ENCODE results near the gene FAM83E. TPM values are rescaled to one million over a fixed set of nuclear protein-coding genes. Genes with fewer than 3 reads are reported as not detected.
"Not testable (repeated sequence)": the region's sequence is repeated elsewhere in the genome, so short reads cannot be mapped to it uniquely, and the experiment has no call there.

FAM83E gene
- total RNA-seq, 1 donor from 2014 or later: 0.64 TPM

DNA sequence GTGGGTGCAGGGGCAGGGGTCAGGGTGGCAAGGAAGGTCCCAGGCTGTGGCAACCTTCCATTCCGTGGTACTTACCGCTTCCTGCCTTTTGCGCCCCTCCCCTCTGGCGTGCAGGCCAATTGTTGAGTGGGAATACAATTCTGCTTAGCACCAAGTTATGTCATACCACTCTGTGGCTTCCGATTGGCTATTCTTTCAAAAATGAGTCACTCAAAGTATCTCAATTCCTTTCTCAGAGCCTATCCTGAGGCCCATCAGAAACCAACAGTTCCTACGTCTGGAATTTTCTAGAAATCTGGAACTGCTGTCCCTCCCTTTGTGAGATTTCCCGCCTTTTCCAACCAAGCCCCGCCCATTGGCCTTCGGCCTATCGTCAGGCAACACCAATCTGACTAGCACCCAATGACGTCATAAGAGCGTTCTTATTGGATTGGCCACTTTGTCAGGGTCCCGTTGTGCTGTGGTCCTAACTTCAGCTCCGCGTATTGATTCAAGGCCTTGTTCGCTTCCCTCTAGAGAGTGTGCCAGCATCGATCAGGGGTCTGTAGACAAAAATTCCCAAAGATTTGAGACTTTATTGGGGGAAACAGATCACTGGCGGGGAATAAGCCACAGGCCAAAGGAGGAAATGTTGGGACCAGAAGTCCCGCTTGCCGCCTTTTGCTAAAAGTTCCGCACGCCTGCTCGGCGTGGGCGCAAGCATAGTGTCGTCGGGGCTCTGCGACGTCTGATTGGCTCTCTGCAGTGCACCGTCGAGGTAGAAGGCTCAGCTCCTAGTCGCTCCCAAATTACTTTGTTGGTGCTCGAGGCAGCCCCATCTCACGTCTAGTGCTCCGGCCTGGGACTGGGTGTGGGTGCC is 46.2 kb upstream of the FAM83E start:
- H3K27me3 Mint-ChIP-seq (ENCODE audit: unreplicated experiment): peaks cover 7% of the 10 kb centered on the region
- TF ChIP-seq, protein P1, sequence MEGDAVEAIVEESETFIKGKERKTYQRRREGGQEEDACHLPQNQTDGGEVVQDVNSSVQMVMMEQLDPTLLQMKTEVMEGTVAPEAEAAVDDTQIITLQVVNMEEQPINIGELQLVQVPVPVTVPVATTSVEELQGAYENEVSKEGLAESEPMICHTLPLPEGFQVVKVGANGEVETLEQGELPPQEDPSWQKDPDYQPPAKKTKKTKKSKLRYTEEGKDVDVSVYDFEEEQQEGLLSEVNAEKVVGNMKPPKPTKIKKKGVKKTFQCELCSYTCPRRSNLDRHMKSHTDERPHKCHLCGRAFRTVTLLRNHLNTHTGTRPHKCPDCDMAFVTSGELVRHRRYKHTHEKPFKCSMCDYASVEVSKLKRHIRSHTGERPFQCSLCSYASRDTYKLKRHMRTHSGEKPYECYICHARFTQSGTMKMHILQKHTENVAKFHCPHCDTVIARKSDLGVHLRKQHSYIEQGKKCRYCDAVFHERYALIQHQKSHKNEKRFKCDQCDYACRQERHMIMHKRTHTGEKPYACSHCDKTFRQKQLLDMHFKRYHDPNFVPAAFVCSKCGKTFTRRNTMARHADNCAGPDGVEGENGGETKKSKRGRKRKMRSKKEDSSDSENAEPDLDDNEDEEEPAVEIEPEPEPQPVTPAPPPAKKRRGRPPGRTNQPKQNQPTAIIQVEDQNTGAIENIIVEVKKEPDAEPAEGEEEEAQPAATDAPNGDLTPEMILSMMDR (IDR thresholded peaks at IDR 0.05; ENCODE audit: unreplicated experiment): no peak
- H3K4me1 Mint-ChIP-seq (ENCODE audit: unreplicated experiment): peaks cover 5% of the 10 kb centered on the region
- H3K36me3 Mint-ChIP-seq (ENCODE audit: low read depth, unreplicated experiment): no peaks in the 10 kb centered on the region
- H3K9me3 Mint-ChIP-seq (ENCODE audit: unreplicated experiment): no peaks in the 10 kb centered on the region
- no peak overlapping the region for H3K4me3 Mint-ChIP-seq (ENCODE audit: unreplicated experiment)
- no peak overlapping the region for H3K27ac Mint-ChIP-seq (ENCODE audit: unreplicated experiment)
- peak; percentile 41 for DNase-seq (ENCODE audit: low spot score)

DNA sequence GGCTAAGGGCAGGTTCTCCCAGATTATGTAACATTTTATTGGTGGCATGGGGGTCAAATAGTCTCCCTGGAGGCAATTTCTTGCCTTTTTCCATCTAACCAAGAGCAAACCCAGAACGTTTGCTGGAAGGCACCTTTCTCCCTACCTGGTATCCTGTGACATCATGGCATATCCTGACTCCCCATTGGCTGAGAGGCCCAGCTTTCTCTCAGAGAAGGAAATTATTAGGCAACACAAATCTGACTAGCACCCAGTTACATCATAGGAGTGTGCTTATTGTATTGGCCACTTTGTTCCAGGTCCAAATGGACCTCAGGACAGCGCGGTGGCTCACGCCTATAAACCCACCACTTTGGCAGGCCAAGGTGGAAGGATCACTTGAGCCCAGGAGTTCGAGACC is 44.9 kb upstream of the FAM83E start:
- Mint-ChIP-seq H3K4me3 (ENCODE audit: unreplicated experiment) (no peak overlapping the region), H3K4me1 (ENCODE audit: unreplicated experiment) (peaks cover 5% of the 10 kb centered on the region), H3K27ac (ENCODE audit: unreplicated experiment) (no peak overlapping the region), H3K27me3 (ENCODE audit: unreplicated experiment) (peaks cover 5% of the 10 kb centered on the region), H3K36me3 (ENCODE audit: low read depth, unreplicated experiment) (no peaks in the 10 kb centered on the region), H3K9me3 (ENCODE audit: unreplicated experiment) (no peaks in the 10 kb centered on the region)
- TF ChIP-seq, protein P1 (IDR thresholded peaks at IDR 0.05; ENCODE audit: unreplicated experiment): no peak
- no peak for DNase-seq (ENCODE audit: low spot score)

DNA sequence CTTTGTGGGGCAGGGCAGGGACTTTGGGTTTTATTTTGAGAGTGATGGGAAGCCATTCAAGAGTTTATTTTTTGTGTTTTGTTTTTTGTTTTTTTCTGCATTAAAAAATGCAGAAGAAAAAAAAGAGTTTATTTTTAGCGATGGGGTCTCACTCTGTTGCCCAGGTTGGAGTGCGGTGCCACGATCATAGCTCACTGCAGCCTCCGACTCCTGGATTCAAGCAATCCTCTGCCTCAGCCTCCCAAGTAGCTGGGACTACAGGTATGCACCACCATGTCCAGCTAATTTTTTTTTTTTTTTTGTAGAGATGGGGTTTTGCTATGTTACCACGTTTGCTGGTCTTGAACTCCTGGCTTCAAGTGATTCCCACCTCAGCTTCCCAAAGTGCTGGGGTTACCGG is 43.6 kb upstream of the FAM83E start:
- Mint-ChIP-seq H3K4me1 (ENCODE audit: unreplicated experiment) (peaks cover 5% of the 10 kb centered on the region), H3K4me3 (ENCODE audit: unreplicated experiment) (no peak overlapping the region), H3K36me3 (ENCODE audit: low read depth, unreplicated experiment) (no peaks in the 10 kb centered on the region), H3K9me3 (ENCODE audit: unreplicated experiment) (no peaks in the 10 kb centered on the region), H3K27ac (ENCODE audit: unreplicated experiment) (no peak overlapping the region), H3K27me3 (ENCODE audit: unreplicated experiment) (peaks cover 5% of the 10 kb centered on the region)
- DNase-seq (ENCODE audit: low spot score): no peak
- TF ChIP-seq, protein P1 (IDR thresholded peaks at IDR 0.05; ENCODE audit: unreplicated experiment): no peak

DNA sequence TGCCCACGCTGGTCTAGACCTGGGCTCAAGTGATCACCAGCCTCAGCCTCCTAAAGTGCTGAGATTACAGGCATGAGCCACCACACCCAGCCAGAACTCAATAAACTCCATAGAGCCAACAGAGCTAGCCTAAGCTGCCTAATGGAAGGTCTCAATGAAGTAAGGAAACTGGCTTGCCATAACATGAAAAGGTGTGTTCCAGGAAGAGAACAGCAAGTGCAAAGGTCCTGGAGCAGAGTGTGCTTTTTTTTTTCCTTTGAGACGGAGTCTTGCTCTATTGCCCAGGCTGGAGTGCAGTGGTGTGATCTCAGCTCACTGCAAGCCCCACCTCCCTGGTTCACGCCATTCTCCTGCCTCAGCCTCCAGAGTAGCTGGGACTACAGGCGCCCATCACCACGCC is 43.0 kb upstream of the FAM83E start:
- not testable (repeated sequence) for H3K4me3 Mint-ChIP-seq (ENCODE audit: unreplicated experiment); DNase-seq (ENCODE audit: low spot score); H3K27ac Mint-ChIP-seq (ENCODE audit: unreplicated experiment); H3K9me3 Mint-ChIP-seq (ENCODE audit: unreplicated experiment); H3K36me3 Mint-ChIP-seq (ENCODE audit: low read depth, unreplicated experiment); H3K27me3 Mint-ChIP-seq (ENCODE audit: unreplicated experiment); H3K4me1 Mint-ChIP-seq (ENCODE audit: unreplicated experiment)

DNA sequence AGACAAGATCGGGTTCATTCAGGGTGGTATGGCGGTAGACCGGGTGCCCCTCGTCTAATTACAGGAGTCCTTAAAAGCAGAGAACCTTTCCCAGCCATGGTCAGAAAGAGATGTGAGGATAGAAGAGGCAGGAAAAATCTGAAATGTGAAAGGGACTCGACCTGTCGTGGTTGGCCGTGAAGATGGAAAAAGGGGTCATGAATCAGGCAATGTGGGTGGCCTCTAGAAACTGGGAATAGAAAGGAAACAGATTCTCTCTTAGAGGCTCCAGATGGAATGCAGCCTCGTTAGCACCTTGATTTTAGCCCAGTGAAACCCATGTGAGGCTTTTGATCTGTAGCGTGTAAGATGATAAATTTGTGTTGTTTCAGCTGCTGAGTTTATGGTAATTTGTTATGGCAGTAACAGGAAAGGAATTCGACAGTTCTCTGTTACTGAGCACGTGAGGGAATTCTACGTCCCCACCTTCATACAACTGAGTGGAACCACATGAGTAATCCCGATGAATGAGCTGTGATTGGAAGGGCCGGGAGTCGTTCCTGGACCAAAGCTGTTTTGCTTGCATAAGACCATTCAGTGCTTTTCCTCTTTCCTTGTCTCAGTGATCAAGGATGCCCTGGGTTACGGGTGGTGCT is 42.1 kb upstream of the FAM83E start:
- Mint-ChIP-seq H3K27ac (ENCODE audit: unreplicated experiment) (no peak overlapping the region), H3K4me1 (ENCODE audit: unreplicated experiment) (peaks cover 5% of the 10 kb centered on the region), H3K9me3 (ENCODE audit: unreplicated experiment) (no peaks in the 10 kb centered on the region), H3K36me3 (ENCODE audit: low read depth, unreplicated experiment) (no peaks in the 10 kb centered on the region), H3K27me3 (ENCODE audit: unreplicated experiment) (peaks cover 2% of the 10 kb centered on the region), H3K4me3 (ENCODE audit: unreplicated experiment) (no peak overlapping the region)
- DNase-seq (ENCODE audit: low spot score): no peak
- TF ChIP-seq, protein P1 (IDR thresholded peaks at IDR 0.05; ENCODE audit: unreplicated experiment): no peak
